HEK293 (cell line): ENCODE measurements around the gene DNAH7.

Source experiments
- CTCF ChIA-PET: fragments of 350-600 bp; formaldehyde crosslinking; extraction: SDS; loops from one replicate; lab custom pipeline; 2021; ENCODE audit warnings: antibody characterized with exemption; lab: Yijun Ruan, JAX
- POLR2A ChIA-PET: fragments of 300-600 bp; formaldehyde crosslinking; extraction: SDS; loops from one replicate; lab custom pipeline; 2020; ENCODE audit warnings: antibody characterized with exemption, inconsistent platforms; lab: Yijun Ruan, JAX
- H3K27ac ChIP-seq: fragments of 200-500 bp; sonication (Bioruptor generic); 2 replicates; pipeline ENCODE4 v1.5.1; 2014; ENCODE audit warnings: low read depth, low read length, control low read depth, inconsistent platforms; ENCODE audit errors: extremely low read depth
- H3K36me3 ChIP-seq, 2 experiments: fragments of 200-500 bp in 1 of 2; sonication (Bioruptor generic) in 1 of 2; 1 replicate in 1 of 2; 2 replicates in 1 of 2; pipeline ENCODE4 v1.5.1; 2014 to 2017; ENCODE audit warnings: inconsistent platforms in 2 of 2, low read length in 2 of 2; ENCODE audit not compliant: control insufficient read depth in 2 of 2, insufficient read depth in 1 of 2
- H3K4me1 ChIP-seq: fragments of 200-500 bp; sonication (Bioruptor generic); 2 replicates; pipeline ENCODE4 v1.5.1; 2014; ENCODE audit warnings: mild to moderate bottlenecking, low read length, inconsistent platforms; ENCODE audit not compliant: control insufficient read depth, insufficient read depth
- H3K4me3 ChIP-seq: 2 replicates; pipeline ENCODE4 v1.5.1; 2011; ENCODE audit warnings: low read depth, mild to moderate bottlenecking, control low read depth, low read length, moderate library complexity
- H3K9me3 ChIP-seq: fragments of 200-500 bp; sonication (Bioruptor generic); 2 replicates; pipeline ENCODE4 v1.5.1; 2014; ENCODE audit warnings: low read depth, low read length, inconsistent platforms; ENCODE audit not compliant: control insufficient read depth, insufficient read depth
- RBAK ChIP-seq: fragments of 450-650 bp; formaldehyde crosslinking; IDR thresholded peaks from 2 replicates; pipeline ENCODE4 v1.5.1; 2016; ENCODE audit warnings: missing biosample characterization, missing genetic modification characterization
- ZNF138 ChIP-seq: fragments of 450-650 bp; formaldehyde crosslinking; IDR thresholded peaks from 2 replicates; pipeline ENCODE4 v1.5.1; 2016; ENCODE audit warnings: missing biosample characterization, missing genetic modification characterization, borderline replicate concordance
- ZNF211 ChIP-seq: fragments of 450-650 bp; formaldehyde crosslinking; IDR thresholded peaks from 2 replicates; pipeline ENCODE4 v1.5.1; 2016; ENCODE audit warnings: low read depth, missing biosample characterization, missing genetic modification characterization
- ZNF248 ChIP-seq: fragments of 450-650 bp; formaldehyde crosslinking; IDR thresholded peaks from 2 replicates; pipeline ENCODE4 v1.5.1; 2017; ENCODE audit warnings: missing biosample characterization, missing genetic modification characterization
- ZNF335 ChIP-seq: fragments of 450-650 bp; formaldehyde crosslinking; conservative IDR thresholded peaks from 2 replicates; pipeline ENCODE4 v1.5.1; 2016; ENCODE audit warnings: missing biosample characterization, missing genetic modification characterization
- ZNF341 ChIP-seq: fragments of 450-650 bp; formaldehyde crosslinking; IDR thresholded peaks from 2 replicates; pipeline ENCODE4; 2016; ENCODE audit warnings: low read depth, missing biosample characterization, missing genetic modification characterization
- ZNF585B ChIP-seq: fragments of 450-650 bp; formaldehyde crosslinking; IDR thresholded peaks from 2 replicates; pipeline ENCODE4 v1.5.1; 2016; ENCODE audit warnings: missing biosample characterization, missing genetic modification characterization
- ZNF596 ChIP-seq: fragments of 450-650 bp; IDR thresholded peaks from 2 replicates; pipeline ENCODE4 v1.5.0; 2018; ENCODE audit warnings: missing biosample characterization, mild to moderate bottlenecking, missing genetic modification characterization, moderate library complexity
- ZNF658 ChIP-seq: fragments of 450-650 bp; formaldehyde crosslinking; IDR thresholded peaks from 2 replicates; pipeline ENCODE4; 2016; ENCODE audit warnings: missing biosample characterization, missing genetic modification characterization
- ZNF660 ChIP-seq: fragments of 450-650 bp; IDR thresholded peaks from 2 replicates; pipeline ENCODE4 v1.5.1; 2018; ENCODE audit warnings: missing biosample characterization, mild to moderate bottlenecking, missing genetic modification characterization
- TF ChIP-seq, protein P1 (sequence below): fragments of 450-650 bp; formaldehyde crosslinking; IDR thresholded peaks from 2 replicates; pipeline ENCODE4 v1.5.1; 2016; ENCODE audit warnings: missing biosample characterization, missing genetic modification characterization
- TF ChIP-seq, protein P2 (sequence below): fragments of 450-650 bp; formaldehyde crosslinking; IDR thresholded peaks from 2 replicates; pipeline ENCODE4 v1.5.1; 2016; ENCODE audit warnings: missing biosample characterization, missing genetic modification characterization, borderline replicate concordance
- TF ChIP-seq, protein P3 (sequence below): fragments of 450-650 bp; formaldehyde crosslinking; IDR thresholded peaks from 2 replicates; pipeline ENCODE4 v1.5.1; 2016; ENCODE audit warnings: missing biosample characterization, missing genetic modification characterization
- TF ChIP-seq, protein P4 (sequence below): fragments of 450-650 bp; formaldehyde crosslinking; IDR thresholded peaks from 2 replicates; pipeline ENCODE4 v1.5.1; 2016; ENCODE audit warnings: missing biosample characterization, missing genetic modification characterization, borderline replicate concordance
- TF ChIP-seq, protein P5 (sequence below): fragments of 450-650 bp; formaldehyde crosslinking; IDR thresholded peaks from 2 replicates; pipeline ENCODE4 v1.5.1; 2017; ENCODE audit warnings: missing biosample characterization, missing genetic modification characterization
- TF ChIP-seq, protein P6 (sequence below): fragments of 450-650 bp; formaldehyde crosslinking; IDR thresholded peaks from 2 replicates; pipeline ENCODE4 v1.5.1; 2016; ENCODE audit warnings: missing biosample characterization, missing genetic modification characterization, low read depth

DNAH7 gene

DNA sequence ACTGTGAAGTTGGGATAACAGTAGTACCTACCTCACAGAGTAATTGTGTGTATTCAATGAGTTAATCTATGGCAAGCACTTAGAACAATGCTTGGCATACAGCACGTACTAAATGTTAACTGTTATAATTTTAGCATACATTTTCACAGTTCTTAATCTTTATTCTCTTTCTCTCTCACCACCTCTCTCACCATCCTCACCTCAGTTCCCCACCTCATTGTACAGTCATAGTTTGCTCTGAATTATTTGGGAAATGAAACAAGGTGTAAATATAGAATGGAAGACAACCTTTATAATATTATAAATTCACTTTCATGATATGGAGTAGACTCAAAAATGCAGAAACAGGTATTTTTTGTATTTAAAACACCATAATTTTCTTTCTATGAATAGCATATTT is 40.0 kb upstream of the DNAH7 start:
- ChIA-PET POLR2A (no interaction called here), CTCF (interaction anchor here (0.5 to 1.1 kb wide), 2 partner anchors 31 to 173 kb away, joined by 3 to 6 read pairs; no protein-coding TSS in a partner anchor)
- H3K27ac ChIP-seq, result no peak overlapping the region
- no peaks in the 10 kb centered on the region for H3K36me3 ChIP-seq
- no peak for TF ChIP-seq RBAK (tag by site-specific recombination)
- no peak for TF ChIP-seq ZNF596 (tag by site-specific recombination)
- TF ChIP-seq, protein P1, sequence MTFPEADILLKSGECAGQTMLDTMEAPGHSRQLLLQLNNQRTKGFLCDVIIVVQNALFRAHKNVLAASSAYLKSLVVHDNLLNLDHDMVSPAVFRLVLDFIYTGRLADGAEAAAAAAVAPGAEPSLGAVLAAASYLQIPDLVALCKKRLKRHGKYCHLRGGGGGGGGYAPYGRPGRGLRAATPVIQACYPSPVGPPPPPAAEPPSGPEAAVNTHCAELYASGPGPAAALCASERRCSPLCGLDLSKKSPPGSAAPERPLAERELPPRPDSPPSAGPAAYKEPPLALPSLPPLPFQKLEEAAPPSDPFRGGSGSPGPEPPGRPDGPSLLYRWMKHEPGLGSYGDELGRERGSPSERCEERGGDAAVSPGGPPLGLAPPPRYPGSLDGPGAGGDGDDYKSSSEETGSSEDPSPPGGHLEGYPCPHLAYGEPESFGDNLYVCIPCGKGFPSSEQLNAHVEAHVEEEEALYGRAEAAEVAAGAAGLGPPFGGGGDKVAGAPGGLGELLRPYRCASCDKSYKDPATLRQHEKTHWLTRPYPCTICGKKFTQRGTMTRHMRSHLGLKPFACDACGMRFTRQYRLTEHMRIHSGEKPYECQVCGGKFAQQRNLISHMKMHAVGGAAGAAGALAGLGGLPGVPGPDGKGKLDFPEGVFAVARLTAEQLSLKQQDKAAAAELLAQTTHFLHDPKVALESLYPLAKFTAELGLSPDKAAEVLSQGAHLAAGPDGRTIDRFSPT (tag by site-specific recombination), result no peak
- TF ChIP-seq, protein P2, sequence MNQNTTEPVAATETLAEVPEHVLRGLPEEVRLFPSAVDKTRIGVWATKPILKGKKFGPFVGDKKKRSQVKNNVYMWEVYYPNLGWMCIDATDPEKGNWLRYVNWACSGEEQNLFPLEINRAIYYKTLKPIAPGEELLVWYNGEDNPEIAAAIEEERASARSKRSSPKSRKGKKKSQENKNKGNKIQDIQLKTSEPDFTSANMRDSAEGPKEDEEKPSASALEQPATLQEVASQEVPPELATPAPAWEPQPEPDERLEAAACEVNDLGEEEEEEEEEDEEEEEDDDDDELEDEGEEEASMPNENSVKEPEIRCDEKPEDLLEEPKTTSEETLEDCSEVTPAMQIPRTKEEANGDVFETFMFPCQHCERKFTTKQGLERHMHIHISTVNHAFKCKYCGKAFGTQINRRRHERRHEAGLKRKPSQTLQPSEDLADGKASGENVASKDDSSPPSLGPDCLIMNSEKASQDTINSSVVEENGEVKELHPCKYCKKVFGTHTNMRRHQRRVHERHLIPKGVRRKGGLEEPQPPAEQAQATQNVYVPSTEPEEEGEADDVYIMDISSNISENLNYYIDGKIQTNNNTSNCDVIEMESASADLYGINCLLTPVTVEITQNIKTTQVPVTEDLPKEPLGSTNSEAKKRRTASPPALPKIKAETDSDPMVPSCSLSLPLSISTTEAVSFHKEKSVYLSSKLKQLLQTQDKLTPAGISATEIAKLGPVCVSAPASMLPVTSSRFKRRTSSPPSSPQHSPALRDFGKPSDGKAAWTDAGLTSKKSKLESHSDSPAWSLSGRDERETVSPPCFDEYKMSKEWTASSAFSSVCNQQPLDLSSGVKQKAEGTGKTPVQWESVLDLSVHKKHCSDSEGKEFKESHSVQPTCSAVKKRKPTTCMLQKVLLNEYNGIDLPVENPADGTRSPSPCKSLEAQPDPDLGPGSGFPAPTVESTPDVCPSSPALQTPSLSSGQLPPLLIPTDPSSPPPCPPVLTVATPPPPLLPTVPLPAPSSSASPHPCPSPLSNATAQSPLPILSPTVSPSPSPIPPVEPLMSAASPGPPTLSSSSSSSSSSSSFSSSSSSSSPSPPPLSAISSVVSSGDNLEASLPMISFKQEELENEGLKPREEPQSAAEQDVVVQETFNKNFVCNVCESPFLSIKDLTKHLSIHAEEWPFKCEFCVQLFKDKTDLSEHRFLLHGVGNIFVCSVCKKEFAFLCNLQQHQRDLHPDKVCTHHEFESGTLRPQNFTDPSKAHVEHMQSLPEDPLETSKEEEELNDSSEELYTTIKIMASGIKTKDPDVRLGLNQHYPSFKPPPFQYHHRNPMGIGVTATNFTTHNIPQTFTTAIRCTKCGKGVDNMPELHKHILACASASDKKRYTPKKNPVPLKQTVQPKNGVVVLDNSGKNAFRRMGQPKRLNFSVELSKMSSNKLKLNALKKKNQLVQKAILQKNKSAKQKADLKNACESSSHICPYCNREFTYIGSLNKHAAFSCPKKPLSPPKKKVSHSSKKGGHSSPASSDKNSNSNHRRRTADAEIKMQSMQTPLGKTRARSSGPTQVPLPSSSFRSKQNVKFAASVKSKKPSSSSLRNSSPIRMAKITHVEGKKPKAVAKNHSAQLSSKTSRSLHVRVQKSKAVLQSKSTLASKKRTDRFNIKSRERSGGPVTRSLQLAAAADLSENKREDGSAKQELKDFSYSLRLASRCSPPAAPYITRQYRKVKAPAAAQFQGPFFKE (tag by site-specific recombination), result no peak
- TF ChIP-seq, protein P3, sequence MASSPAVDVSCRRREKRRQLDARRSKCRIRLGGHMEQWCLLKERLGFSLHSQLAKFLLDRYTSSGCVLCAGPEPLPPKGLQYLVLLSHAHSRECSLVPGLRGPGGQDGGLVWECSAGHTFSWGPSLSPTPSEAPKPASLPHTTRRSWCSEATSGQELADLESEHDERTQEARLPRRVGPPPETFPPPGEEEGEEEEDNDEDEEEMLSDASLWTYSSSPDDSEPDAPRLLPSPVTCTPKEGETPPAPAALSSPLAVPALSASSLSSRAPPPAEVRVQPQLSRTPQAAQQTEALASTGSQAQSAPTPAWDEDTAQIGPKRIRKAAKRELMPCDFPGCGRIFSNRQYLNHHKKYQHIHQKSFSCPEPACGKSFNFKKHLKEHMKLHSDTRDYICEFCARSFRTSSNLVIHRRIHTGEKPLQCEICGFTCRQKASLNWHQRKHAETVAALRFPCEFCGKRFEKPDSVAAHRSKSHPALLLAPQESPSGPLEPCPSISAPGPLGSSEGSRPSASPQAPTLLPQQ, result no peak
- no peak for TF ChIP-seq ZNF335 (tag by site-specific recombination)
- TF ChIP-seq, protein P4, sequence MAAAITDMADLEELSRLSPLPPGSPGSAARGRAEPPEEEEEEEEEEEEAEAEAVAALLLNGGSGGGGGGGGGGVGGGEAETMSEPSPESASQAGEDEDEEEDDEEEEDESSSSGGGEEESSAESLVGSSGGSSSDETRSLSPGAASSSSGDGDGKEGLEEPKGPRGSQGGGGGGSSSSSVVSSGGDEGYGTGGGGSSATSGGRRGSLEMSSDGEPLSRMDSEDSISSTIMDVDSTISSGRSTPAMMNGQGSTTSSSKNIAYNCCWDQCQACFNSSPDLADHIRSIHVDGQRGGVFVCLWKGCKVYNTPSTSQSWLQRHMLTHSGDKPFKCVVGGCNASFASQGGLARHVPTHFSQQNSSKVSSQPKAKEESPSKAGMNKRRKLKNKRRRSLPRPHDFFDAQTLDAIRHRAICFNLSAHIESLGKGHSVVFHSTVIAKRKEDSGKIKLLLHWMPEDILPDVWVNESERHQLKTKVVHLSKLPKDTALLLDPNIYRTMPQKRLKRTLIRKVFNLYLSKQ (tag by site-specific recombination), result no peak
- TF ChIP-seq, protein P5, sequence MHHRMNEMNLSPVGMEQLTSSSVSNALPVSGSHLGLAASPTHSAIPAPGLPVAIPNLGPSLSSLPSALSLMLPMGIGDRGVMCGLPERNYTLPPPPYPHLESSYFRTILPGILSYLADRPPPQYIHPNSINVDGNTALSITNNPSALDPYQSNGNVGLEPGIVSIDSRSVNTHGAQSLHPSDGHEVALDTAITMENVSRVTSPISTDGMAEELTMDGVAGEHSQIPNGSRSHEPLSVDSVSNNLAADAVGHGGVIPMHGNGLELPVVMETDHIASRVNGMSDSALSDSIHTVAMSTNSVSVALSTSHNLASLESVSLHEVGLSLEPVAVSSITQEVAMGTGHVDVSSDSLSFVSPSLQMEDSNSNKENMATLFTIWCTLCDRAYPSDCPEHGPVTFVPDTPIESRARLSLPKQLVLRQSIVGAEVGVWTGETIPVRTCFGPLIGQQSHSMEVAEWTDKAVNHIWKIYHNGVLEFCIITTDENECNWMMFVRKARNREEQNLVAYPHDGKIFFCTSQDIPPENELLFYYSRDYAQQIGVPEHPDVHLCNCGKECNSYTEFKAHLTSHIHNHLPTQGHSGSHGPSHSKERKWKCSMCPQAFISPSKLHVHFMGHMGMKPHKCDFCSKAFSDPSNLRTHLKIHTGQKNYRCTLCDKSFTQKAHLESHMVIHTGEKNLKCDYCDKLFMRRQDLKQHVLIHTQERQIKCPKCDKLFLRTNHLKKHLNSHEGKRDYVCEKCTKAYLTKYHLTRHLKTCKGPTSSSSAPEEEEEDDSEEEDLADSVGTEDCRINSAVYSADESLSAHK, result no peak
- no peak for TF ChIP-seq ZNF585B (tag by site-specific recombination)
- H3K4me3 ChIP-seq, result no peak overlapping the region
- no peaks in the 10 kb centered on the region for H3K9me3 ChIP-seq
- peaks cover 5% of the 10 kb centered on the region; the same call in 1 of the 2 replicates for H3K4me1 ChIP-seq

DNA sequence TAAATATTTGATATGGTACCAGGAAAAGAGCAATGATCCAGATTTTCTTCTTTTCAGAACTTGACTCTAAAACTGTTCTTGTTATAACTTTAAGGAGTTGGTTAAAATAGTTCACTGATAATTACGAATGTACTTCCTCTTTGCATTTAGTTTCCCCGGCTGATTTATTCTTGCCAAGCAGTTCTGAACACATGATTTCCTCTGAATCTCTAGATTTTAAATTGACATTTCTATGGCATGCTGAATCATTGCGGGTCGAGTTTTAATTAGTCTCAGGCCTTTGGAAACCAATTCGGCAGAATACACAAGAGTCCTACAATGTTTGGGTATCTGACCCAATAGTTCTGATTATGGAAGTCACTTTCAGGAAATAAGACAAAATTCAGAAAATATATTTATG is 37.3 kb upstream of the DNAH7 start:
- no peaks in the 10 kb centered on the region for H3K36me3 ChIP-seq
- TF ChIP-seq ZNF138 (tag by site-specific recombination) (no peak), ZNF248 (no peak), ZNF660 (tag by site-specific recombination) (no peak), ZNF658 (tag by site-specific recombination) (no peak), ZNF211 (tag by site-specific recombination) (no peak), ZNF341 (no peak)
- TF ChIP-seq, protein P6, sequence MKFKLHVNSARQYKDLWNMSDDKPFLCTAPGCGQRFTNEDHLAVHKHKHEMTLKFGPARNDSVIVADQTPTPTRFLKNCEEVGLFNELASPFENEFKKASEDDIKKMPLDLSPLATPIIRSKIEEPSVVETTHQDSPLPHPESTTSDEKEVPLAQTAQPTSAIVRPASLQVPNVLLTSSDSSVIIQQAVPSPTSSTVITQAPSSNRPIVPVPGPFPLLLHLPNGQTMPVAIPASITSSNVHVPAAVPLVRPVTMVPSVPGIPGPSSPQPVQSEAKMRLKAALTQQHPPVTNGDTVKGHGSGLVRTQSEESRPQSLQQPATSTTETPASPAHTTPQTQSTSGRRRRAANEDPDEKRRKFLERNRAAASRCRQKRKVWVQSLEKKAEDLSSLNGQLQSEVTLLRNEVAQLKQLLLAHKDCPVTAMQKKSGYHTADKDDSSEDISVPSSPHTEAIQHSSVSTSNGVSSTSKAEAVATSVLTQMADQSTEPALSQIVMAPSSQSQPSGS, result no peak
- peaks cover 5% of the 10 kb centered on the region; the same call in 1 of the 2 replicates for H3K4me1 ChIP-seq
- POLR2A ChIA-PET, result no interaction called here
- H3K27ac ChIP-seq, result no peak overlapping the region
- CTCF ChIA-PET, result no interaction called here
- H3K4me3 ChIP-seq, result no peak overlapping the region
- H3K9me3 ChIP-seq, result no peaks in the 10 kb centered on the region
